Effector memory CD8-positive, alpha-beta T cell (primary cell): Measurements from ENCODE around the gene PRKCG.
"Not testable (repeated sequence)": the region's sequence is repeated elsewhere in the genome, so short reads cannot be mapped to it uniquely, and the experiment has no call there.

Source experiments
- ATAC-seq: fragments of 150-1000 bp; cut with Tn5 transposase; replicated peaks from 2 replicates; pipeline ENCODE4 v1.10.0; 2021; ENCODE audit warnings: mild to moderate bottlenecking, moderate library complexity
- DNase-seq, 3 experiments: peaks; one replicate each; pipeline ENCODE4 v3.0.0; 2021
- H3K27ac Mint-ChIP-seq, 2 donors: one replicate each; pipeline ENCODE4 v1.8.0; 2022; ENCODE audit warnings: mild to moderate bottlenecking in 2 of 2, mixed read lengths in 2 of 2, moderate library complexity in 2 of 2
- H3K27me3 Mint-ChIP-seq, 2 donors: one replicate each; pipeline ENCODE4 v1.8.0; 2022; ENCODE audit warnings: mixed read lengths in 2 of 2
- H3K36me3 Mint-ChIP-seq: one replicate; pipeline ENCODE4 v1.8.0; 2022; ENCODE audit warnings: mild to moderate bottlenecking, moderate library complexity, mixed read lengths; ENCODE audit not compliant: insufficient read depth
- H3K4me1 Mint-ChIP-seq, 2 donors: one replicate each; pipeline ENCODE4 v1.8.0; 2022; ENCODE audit warnings: low read depth in 2 of 2, mixed read lengths in 2 of 2
- H3K4me3 Mint-ChIP-seq, 2 donors: one replicate each; pipeline ENCODE4 v1.8.0; 2022; ENCODE audit warnings: mild to moderate bottlenecking in 2 of 2, mixed read lengths in 2 of 2, moderate library complexity in 2 of 2
- H3K9me3 Mint-ChIP-seq, 2 donors: one replicate each; pipeline ENCODE4 v1.8.0; 2022; ENCODE audit warnings: mixed read lengths in 2 of 2

PRKCG gene

GRCh38 chr19:53867225-53868090 lies 14.5 kb upstream of the PRKCG start, which contains the start of gene MYADM:
Gene MYADM, plus strand, starts transcription at chr19:53867883. Its CDS starts 5,647 bp downstream, at chr19:53873530.
- peak within 1 kb of the TSS; percentile 100 for H3K27ac Mint-ChIP-seq

GRCh38 chr19:53868091-53868891 lies 13.7 kb upstream of the PRKCG start:
- Mint-ChIP-seq H3K27me3 (no peaks in the 10 kb centered on the region), H3K4me3 (peak overlapping the region; percentile 96 to 99), H3K27ac (peak overlapping the region; percentile 100), H3K36me3 (peaks cover 82% of the 10 kb centered on the region), H3K9me3 (no peaks in the 10 kb centered on the region), H3K4me1 (peaks cover 40 to 45% of the 10 kb centered on the region in 2 donors)
- ATAC-seq: no peak
- peak; percentile 57 to 62 (median 59) for DNase-seq

More at GRCh38 chr19:53867225-53868090, 14.5 kb upstream of the PRKCG start, which contains the start of gene MYADM:
- no peaks in the 10 kb centered on the region for H3K9me3 Mint-ChIP-seq
- DNase-seq (peak; percentile 100), ATAC-seq (peak; percentile 65)
- H3K4me1 Mint-ChIP-seq: peaks cover 32 to 40% of the 10 kb centered on the region in 2 donors
- peaks cover 74% of the 10 kb centered on the region for H3K36me3 Mint-ChIP-seq
- peak within 1 kb of the TSS; percentile 96 to 99 for H3K4me3 Mint-ChIP-seq
- no peaks in the 10 kb centered on the region for H3K27me3 Mint-ChIP-seq

GRCh38 chr19:53868892-53869804 lies 12.8 kb upstream of the PRKCG start:
- Mint-ChIP-seq H3K4me3 (peak overlapping the region; percentile 96 to 99), H3K27me3 (no peaks in the 10 kb centered on the region), H3K9me3 (no peaks in the 10 kb centered on the region), H3K4me1 (peaks cover 45 to 53% of the 10 kb centered on the region in 2 donors), H3K27ac (peak overlapping the region; percentile 100), H3K36me3 (peaks cover 91% of the 10 kb centered on the region)
- ATAC-seq (peak; percentile 55), DNase-seq (peak; percentile 90 to 95 (median 93))

GRCh38 chr19:53869805-53870484 lies 12.1 kb upstream of the PRKCG start:
- Mint-ChIP-seq H3K36me3 (peaks cover 99% of the 10 kb centered on the region), H3K4me1 (peaks cover 53 to 61% of the 10 kb centered on the region in 2 donors), H3K27ac (peak overlapping the region; percentile 100), H3K4me3 (peak overlapping the region; percentile 96 to 99)
- ATAC-seq, DNase-seq, H3K27me3 Mint-ChIP-seq, H3K9me3 Mint-ChIP-seq: not testable (repeated sequence)

GRCh38 chr19:53870485-53870844 lies 11.5 kb upstream of the PRKCG start:
- ATAC-seq: no peak
- H3K4me1 Mint-ChIP-seq: peaks cover 57 to 64% of the 10 kb centered on the region in 2 donors
- peaks cover 100% of the 10 kb centered on the region for H3K36me3 Mint-ChIP-seq
- H3K27ac Mint-ChIP-seq: peak overlapping the region; percentile 93 to 100
- H3K4me3 Mint-ChIP-seq: peak overlapping the region; percentile 48 to 68
- no peaks in the 10 kb centered on the region for H3K27me3 Mint-ChIP-seq
- DNase-seq: peak in 2 of 3 experiments; percentile 11 to 28
- H3K9me3 Mint-ChIP-seq: peaks cover 0 to 2% of the 10 kb centered on the region in 2 donors

- H3K36me3 Mint-ChIP-seq: peaks cover 100% of the 10 kb centered on the region
- H3K4me3 Mint-ChIP-seq: peak overlapping the region; percentile 48 to 68
- H3K27me3 Mint-ChIP-seq: no peaks in the 10 kb centered on the region
- peak overlapping the region; percentile 93 to 100 for H3K27ac Mint-ChIP-seq
- H3K9me3 Mint-ChIP-seq: peaks cover 0 to 2% of the 10 kb centered on the region in 2 donors
- ATAC-seq (no peak), DNase-seq (peak in 2 of 3 experiments; percentile 10 to 28)
- H3K4me1 Mint-ChIP-seq: peaks cover 51 to 59% of the 10 kb centered on the region in 2 donors
Measured at GRCh38 chr19:53871454-53871853, 10.5 kb upstream of the PRKCG start.

- Mint-ChIP-seq H3K27me3 (no peaks in the 10 kb centered on the region), H3K4me3 (peak overlapping the region; percentile 53 to 74), H3K4me1 (peaks cover 53 to 59% of the 10 kb centered on the region in 2 donors)
Measured at GRCh38 chr19:53872762-53873161, 9.2 kb upstream of the PRKCG start.

GRCh38 chr19:53873773-53874605 lies 8.0 kb upstream of the PRKCG start:
- H3K27me3 Mint-ChIP-seq: no peaks in the 10 kb centered on the region
- DNase-seq: peak in 2 of 3 experiments; percentile 24 to 48
- ATAC-seq: no peak
- H3K9me3 Mint-ChIP-seq: peaks cover 0 to 2% of the 10 kb centered on the region in 2 donors
- peaks cover 48 to 51% of the 10 kb centered on the region in 2 donors for H3K4me1 Mint-ChIP-seq
- peak overlapping the region; percentile 53 to 74 for H3K4me3 Mint-ChIP-seq
- H3K36me3 Mint-ChIP-seq: peaks cover 99% of the 10 kb centered on the region
- H3K27ac Mint-ChIP-seq: peak overlapping the region; percentile 93 to 100

More at GRCh38 chr19:53872762-53873161, 9.2 kb upstream of the PRKCG start:
- peak overlapping the region; percentile 93 to 100 for H3K27ac Mint-ChIP-seq
- no peak for ATAC-seq
- peak in 1 of 3 experiments; percentile 29 for DNase-seq
- peaks cover 0 to 2% of the 10 kb centered on the region in 2 donors for H3K9me3 Mint-ChIP-seq
- H3K36me3 Mint-ChIP-seq: peaks cover 100% of the 10 kb centered on the region

- ATAC-seq: no peak
- Mint-ChIP-seq H3K27ac (peak overlapping the region; percentile 93 to 100), H3K4me3 (peak overlapping the region; percentile 53 to 74), H3K36me3 (peaks cover 95% of the 10 kb centered on the region), H3K4me1 (peaks cover 50 to 51% of the 10 kb centered on the region in 2 donors), H3K9me3 (peaks cover 0 to 2% of the 10 kb centered on the region in 2 donors), H3K27me3 (no peaks in the 10 kb centered on the region)
- DNase-seq: no peak
Measured at GRCh38 chr19:53874606-53874990, 7.4 kb upstream of the PRKCG start.

- ATAC-seq (no peak), DNase-seq (no peak)
- Mint-ChIP-seq H3K4me3 (peak overlapping the region; percentile 30 to 53), H3K27ac (peak overlapping the region; percentile 93 to 100), H3K9me3 (peaks cover 0 to 2% of the 10 kb centered on the region in 2 donors), H3K36me3 (peaks cover 84% of the 10 kb centered on the region), H3K4me1 (peaks cover 45 to 46% of the 10 kb centered on the region in 2 donors), H3K27me3 (no peaks in the 10 kb centered on the region)
Measured at GRCh38 chr19:53875602-53876325, 6.2 kb upstream of the PRKCG start.
